H9 (cell line): Measurements from ENCODE around the gene ZIC4. TPM values are rescaled to one million over a fixed set of nuclear protein-coding genes. Genes with fewer than 3 reads are reported as not detected.

Experiments
- DNase-seq: peaks from one replicate; pipeline ENCODE4 v3.0.0-alpha.2; 2017
- H2AFZ ChIP-seq: one replicate; pipeline ENCODE4 v1.6.1; 2013; ENCODE audit warnings: mild to moderate bottlenecking, low read length, control low read depth, moderate library complexity
- H2AK5ac ChIP-seq: 2 replicates; pipeline ENCODE4 v1.6.1; 2013; ENCODE audit warnings: low read length, control low read depth, mixed read lengths; ENCODE audit not compliant: insufficient read length
- H2BK120ac ChIP-seq: one replicate; pipeline ENCODE4 v1.6.1; 2013; ENCODE audit warnings: low read depth, mild to moderate bottlenecking, low read length, control low read depth, inconsistent platforms; ENCODE audit not compliant: poor library complexity, severe bottlenecking
- H2BK12ac ChIP-seq: 2 replicates; pipeline ENCODE4 v1.6.1; 2013; ENCODE audit warnings: low read length, control low read depth, mixed read lengths, low read depth; ENCODE audit not compliant: insufficient read length
- H2BK15ac ChIP-seq: 2 replicates; pipeline ENCODE4 v1.6.1; 2013; ENCODE audit warnings: low read depth, low read length, control low read depth
- H2BK20ac ChIP-seq: one replicate; pipeline ENCODE4 v1.6.1; 2013; ENCODE audit warnings: low read depth, mild to moderate bottlenecking, low read length, control low read depth, inconsistent platforms; ENCODE audit not compliant: poor library complexity, severe bottlenecking
- H2BK5ac ChIP-seq: 2 replicates; pipeline ENCODE4 v1.6.1; 2013; ENCODE audit warnings: low read length, control low read depth, mixed read lengths; ENCODE audit not compliant: insufficient read length
- H3K14ac ChIP-seq: 2 replicates; pipeline ENCODE4 v1.6.1; 2013; ENCODE audit warnings: low read length, control low read depth; ENCODE audit not compliant: insufficient read depth
- H3K18ac ChIP-seq: 2 replicates; pipeline ENCODE4 v1.6.1; 2013; ENCODE audit warnings: low read depth, mild to moderate bottlenecking, mixed read lengths, low read length, control low read depth; ENCODE audit not compliant: insufficient read length
- H3K23ac ChIP-seq: 2 replicates; pipeline ENCODE4 v1.6.1; 2013; ENCODE audit warnings: low read length, control low read depth, mixed read lengths, low read depth; ENCODE audit not compliant: insufficient read length
- H3K23me2 ChIP-seq: 2 replicates; pipeline ENCODE4 v1.6.1; 2013; ENCODE audit warnings: low read depth, mild to moderate bottlenecking, mixed read lengths, low read length, control low read depth; ENCODE audit not compliant: insufficient read length, poor library complexity, severe bottlenecking
- H3K27ac ChIP-seq: 2 replicates; pipeline ENCODE4 v1.5.1; 2013; ENCODE audit warnings: low read length, control low read depth, mixed read lengths, low read depth; ENCODE audit not compliant: insufficient read length
- H3K27me3 ChIP-seq: 2 replicates; pipeline ENCODE4 v1.6.1; 2013; ENCODE audit warnings: low read length, control low read depth, inconsistent platforms; ENCODE audit not compliant: insufficient read depth
- H3K4ac ChIP-seq: 2 replicates; pipeline ENCODE4 v1.6.1; 2013; ENCODE audit warnings: low read depth, mild to moderate bottlenecking, control low read depth, inconsistent platforms, low read length, moderate library complexity
- H3K4me1 ChIP-seq: 2 replicates; pipeline ENCODE4 v1.6.1; 2013; ENCODE audit warnings: low read length, control low read depth, inconsistent platforms; ENCODE audit not compliant: insufficient read depth
- H3K4me2 ChIP-seq: 2 replicates; pipeline ENCODE4 v1.6.1; 2013; ENCODE audit warnings: low read length, control low read depth, mixed read lengths; ENCODE audit not compliant: insufficient read length, insufficient read depth
- H3K56ac ChIP-seq: 2 replicates; pipeline ENCODE4 v1.6.1; 2013; ENCODE audit warnings: low read depth, mild to moderate bottlenecking, mixed read lengths, low read length, control low read depth; ENCODE audit not compliant: insufficient read length
- H3K79me1 ChIP-seq: 2 replicates; pipeline ENCODE4 v1.6.1; 2013; ENCODE audit warnings: low read depth, mild to moderate bottlenecking, moderate library complexity, low read length, control low read depth, inconsistent platforms; ENCODE audit not compliant: insufficient read depth, poor library complexity, severe bottlenecking
- H3K79me2 ChIP-seq: 2 replicates; pipeline ENCODE4 v1.6.1; 2013; ENCODE audit warnings: low read length, control low read depth, inconsistent platforms; ENCODE audit not compliant: insufficient read depth
- H3K9ac ChIP-seq: 2 replicates; pipeline ENCODE4 v1.6.1; 2013; ENCODE audit warnings: low read length, control low read depth, mixed read lengths; ENCODE audit not compliant: insufficient read length; ENCODE audit errors: extremely low read depth
- H3K9me3 ChIP-seq: one replicate; pipeline ENCODE4 v1.6.1; 2013; ENCODE audit warnings: low read depth, low read length, inconsistent platforms; ENCODE audit not compliant: control insufficient read depth
- H3T11ph ChIP-seq: one replicate; pipeline ENCODE4 v1.6.1; 2013; ENCODE audit warnings: mild to moderate bottlenecking, low read length, control low read depth, inconsistent platforms
- H4K20me1 ChIP-seq: one replicate; pipeline ENCODE4 v1.6.1; 2013; ENCODE audit not compliant: control insufficient read depth, insufficient read length, insufficient read depth
- H4K5ac ChIP-seq: 2 replicates; pipeline ENCODE4 v1.6.1; 2013; ENCODE audit warnings: low read depth, mild to moderate bottlenecking, mixed read lengths, low read length, control low read depth; ENCODE audit not compliant: insufficient read length
- H4K8ac ChIP-seq: replicated peaks from 2 replicates; pipeline ENCODE4 v1.6.1; 2013; ENCODE audit warnings: low read length, control low read depth, mixed read lengths, low read depth; ENCODE audit not compliant: insufficient read length
- H4K91ac ChIP-seq: 2 replicates; pipeline ENCODE4 v1.6.1; 2013; ENCODE audit warnings: low read depth, mild to moderate bottlenecking, moderate library complexity, mixed read lengths, low read length, control low read depth; ENCODE audit not compliant: insufficient read length
- H3K27ac Mint-ChIP-seq, 3 experiments: 2 replicates in 2 of 3; 3 replicates in 1 of 3; pipeline ENCODE4 v1.8.0; 2020 to 2021; ENCODE audit warnings: mixed read lengths in 3 of 3, mild to moderate bottlenecking in 1 of 3, moderate library complexity in 1 of 3
- H3K27me3 Mint-ChIP-seq: 2 replicates; pipeline ENCODE4 v1.8.0; 2021; ENCODE audit warnings: low read depth, mild to moderate bottlenecking, moderate library complexity, mixed read lengths
- H3K36me3 Mint-ChIP-seq, 3 experiments: 2 replicates in 2 of 3; 3 replicates in 1 of 3; pipeline ENCODE4 v1.8.0; 2020 to 2021; ENCODE audit warnings: low read depth in 3 of 3, mixed read lengths in 3 of 3; ENCODE audit not compliant: insufficient read depth in 1 of 3
- H3K4me1 Mint-ChIP-seq, 2 experiments: 2 replicates each; pipeline ENCODE4 v1.8.0; 2020; ENCODE audit warnings: mixed read lengths in 2 of 2
- H3K4me3 Mint-ChIP-seq, 2 experiments: 2 replicates in 1 of 2; 3 replicates in 1 of 2; pipeline ENCODE4 v1.8.0; 2020 to 2021; ENCODE audit warnings: mild to moderate bottlenecking in 2 of 2, mixed read lengths in 2 of 2, moderate library complexity in 1 of 2
- H3K9me3 Mint-ChIP-seq, 2 experiments: 2 replicates in 1 of 2; 3 replicates in 1 of 2; pipeline ENCODE4 v1.8.0; 2020; ENCODE audit warnings: mild to moderate bottlenecking in 2 of 2, mixed read lengths in 2 of 2, moderate library complexity in 1 of 2
- CTCF ChIP-seq: fragments of 200-600 bp; sonication (generic); conservative IDR thresholded peaks from 3 replicates; pipeline ENCODE4 v1.8.0; 2021; ENCODE audit warnings: antibody characterized with exemption, mild to moderate bottlenecking
- WGBS: extraction: QIAGEN DNeasy Blood & Tissue Kit; methylation state at CpG from one replicate; pipeline ENCODE4 v1.1.7; 2013; ENCODE audit warnings: missing lambda C conversion rate, low lambda C conversion rate, mixed read lengths; ENCODE audit not compliant: insufficient read length; ENCODE audit errors: extremely low coverage; 5-methylcytosine and 5-hydroxymethylcytosine counted together
- total RNA-seq: library from RNA; stranded (reverse); gene quantifications from 2 replicates; pipeline ENCODE4 v1.2.1, GENCODE V29; 2021

Gene ZIC4
- total RNA-seq, 1 experiment from 2014 or later: not detected

GRCh38 chr3:147415874-147416273 lies 9.5 kb upstream of the ZIC4 start:
- Histone ChIP-seq H3K27me3 (peaks cover 83% of the 10 kb centered on the region), H3K23ac (no peak overlapping the region), H4K8ac (no peak overlapping the region), H4K5ac (no peak overlapping the region), H3K23me2 (peaks cover 20% of the 10 kb centered on the region), H4K20me1 (no peaks in the 10 kb centered on the region), H3K27ac (no peak overlapping the region), H2BK12ac (no peak overlapping the region), H3K9ac (no peak overlapping the region), H4K91ac (no peak overlapping the region), H3T11ph (no peak overlapping the region), H2BK20ac (no peak overlapping the region), H3K14ac (no peak overlapping the region), H3K4me2 (no peak overlapping the region), H3K4ac (no peak overlapping the region), H2AFZ (no peak overlapping the region), H2AK5ac (no peak overlapping the region), H3K9me3 (no peaks in the 10 kb centered on the region), H3K56ac (no peak overlapping the region), H2BK120ac (no peak overlapping the region), H3K18ac (no peak overlapping the region), H2BK15ac (no peak overlapping the region), H3K79me1 (no peaks in the 10 kb centered on the region), H3K4me1 (peaks cover 5% of the 10 kb centered on the region; the same call in 1 of the 2 replicates), H2BK5ac (no peak overlapping the region), H3K79me2 (no peaks in the 10 kb centered on the region)
- H3K9me3 Mint-ChIP-seq: no peaks in the 10 kb centered on the region; a peak in 2 of 5 replicates
- no peak; the same call in 2 of the 3 replicates for TF ChIP-seq CTCF
- no peaks in the 10 kb centered on the region; a peak in 1 of 7 replicates for H3K36me3 Mint-ChIP-seq
- WGBS: no CpG with 5 or more reads among the region's 2 CpGs
- H3K27me3 Mint-ChIP-seq: peaks cover 99% of the 10 kb centered on the region
- H3K4me1 Mint-ChIP-seq: peaks cover 24 to 62% of the 10 kb centered on the region in 2 experiments
- H3K4me3 Mint-ChIP-seq: no peak overlapping the region
- DNase-seq: no peak
- H3K27ac Mint-ChIP-seq: no peak overlapping the region
